Mesenchymal stem cell (in vitro differentiated cells and primary cell): ENCODE data around the gene RFC5.
"Not testable (repeated sequence)": the region's sequence is repeated elsewhere in the genome, so short reads cannot be mapped to it uniquely, and the experiment has no call there.

Source experiments
- DNase-seq: peaks from one replicate; pipeline ENCODE4 v3.0.0-alpha.2; 2013
- H2AFZ ChIP-seq: one replicate; pipeline ENCODE4 v1.6.1; 2013; ENCODE audit warnings: low read depth, mild to moderate bottlenecking, control low read depth, inconsistent platforms, low read length, moderate library complexity
- H2AK5ac ChIP-seq: 2 replicates; pipeline ENCODE4 v1.6.1; 2013; ENCODE audit warnings: low read length, moderate library complexity, mild to moderate bottlenecking, inconsistent platforms; ENCODE audit not compliant: severe bottlenecking
- H2BK120ac ChIP-seq: one replicate; pipeline ENCODE4 v1.6.1; 2013; ENCODE audit warnings: low read depth, mild to moderate bottlenecking, inconsistent platforms, low read length, moderate library complexity
- H2BK12ac ChIP-seq, 2 experiments: one replicate each; pipeline ENCODE4 v1.6.1; 2013; ENCODE audit warnings: inconsistent platforms in 2 of 2, low read length in 2 of 2, mild to moderate bottlenecking in 2 of 2, moderate library complexity in 2 of 2, control low read depth in 1 of 2
- H2BK15ac ChIP-seq: one replicate; pipeline ENCODE4 v1.6.1; 2013; ENCODE audit warnings: mild to moderate bottlenecking, low read depth, inconsistent platforms; ENCODE audit not compliant: poor library complexity, severe bottlenecking
- H2BK5ac ChIP-seq: 2 replicates; pipeline ENCODE4 v1.6.1; 2013; ENCODE audit warnings: low read depth, mild to moderate bottlenecking, low read length, control low read depth, inconsistent platforms; ENCODE audit not compliant: poor library complexity, severe bottlenecking
- H3K14ac ChIP-seq, 2 experiments: one replicate each; pipeline ENCODE4 v1.6.1; 2013; ENCODE audit warnings: inconsistent platforms in 2 of 2, low read length in 2 of 2, control low read depth in 1 of 2, mild to moderate bottlenecking in 1 of 2, moderate library complexity in 1 of 2
- H3K18ac ChIP-seq, 2 experiments: one replicate each; pipeline ENCODE4 v1.6.1; 2013; ENCODE audit warnings: inconsistent platforms in 2 of 2, low read length in 2 of 2, control low read depth in 1 of 2, low read depth in 1 of 2, mild to moderate bottlenecking in 1 of 2
- H3K23ac ChIP-seq, 2 experiments: one replicate each; pipeline ENCODE4 v1.6.1; 2013; ENCODE audit warnings: inconsistent platforms in 2 of 2, low read length in 2 of 2, mild to moderate bottlenecking in 2 of 2, moderate library complexity in 2 of 2, control low read depth in 1 of 2
- H3K27ac ChIP-seq: 2 replicates; pipeline ENCODE4 v1.5.1; 2013; ENCODE audit warnings: mild to moderate bottlenecking, moderate library complexity, low read length, control low read depth, inconsistent platforms; ENCODE audit not compliant: poor library complexity, severe bottlenecking
- H3K27me3 ChIP-seq, 2 experiments: 2 replicates each; pipeline versions ENCODE4 v1.6.1 to v1.7.0; 2013; ENCODE audit warnings: low read length in 2 of 2, mild to moderate bottlenecking in 2 of 2, moderate library complexity in 2 of 2, control low read depth in 1 of 2, inconsistent platforms in 1 of 2; ENCODE audit not compliant: control insufficient read depth in 1 of 2, insufficient read depth in 1 of 2
- H3K36me3 ChIP-seq, 2 experiments: 2 replicates each; pipeline versions ENCODE4 v1.6.1 to v1.7.0; 2013; ENCODE audit warnings: low read length in 2 of 2, control low read depth in 1 of 2, inconsistent platforms in 1 of 2, low read depth in 1 of 2, mild to moderate bottlenecking in 1 of 2; ENCODE audit not compliant: insufficient read depth in 2 of 2, control insufficient read depth in 1 of 2
- H3K4ac ChIP-seq, 2 experiments: one replicate each; pipeline ENCODE4 v1.6.1; 2013; ENCODE audit warnings: inconsistent platforms in 2 of 2, low read length in 2 of 2, mild to moderate bottlenecking in 2 of 2, moderate library complexity in 2 of 2, control low read depth in 1 of 2, low read depth in 1 of 2
- H3K4me1 ChIP-seq: 2 replicates; pipeline ENCODE4 v1.6.1; 2013; ENCODE audit warnings: low read depth, low read length, control low read depth; ENCODE audit not compliant: control insufficient read depth, insufficient read depth
- H3K4me2 ChIP-seq: 2 replicates; pipeline ENCODE4 v1.6.1; 2013; ENCODE audit warnings: low read length, mild to moderate bottlenecking, inconsistent platforms; ENCODE audit not compliant: poor library complexity, severe bottlenecking
- H3K4me3 ChIP-seq, 2 experiments: 2 replicates each; pipeline versions ENCODE4 v1.5.1 to v1.7.0; 2013; ENCODE audit warnings: low read length in 2 of 2, mild to moderate bottlenecking in 2 of 2, control low read depth in 1 of 2, low read depth in 1 of 2; ENCODE audit not compliant: insufficient read depth in 1 of 2
- H3K79me1 ChIP-seq: replicated peaks from 2 replicates; pipeline ENCODE4 v1.6.1; 2013; ENCODE audit warnings: mild to moderate bottlenecking, control low read depth, low read length, inconsistent platforms; ENCODE audit not compliant: poor library complexity, severe bottlenecking
- H3K9ac ChIP-seq: 2 replicates; pipeline ENCODE4 v1.7.0; 2013; ENCODE audit warnings: mild to moderate bottlenecking, low read length, moderate library complexity
- H3K9me3 ChIP-seq: 2 replicates; pipeline ENCODE4 v1.7.0; 2013; ENCODE audit warnings: mild to moderate bottlenecking, low read length; ENCODE audit not compliant: control insufficient read depth
- H4K8ac ChIP-seq: one replicate; pipeline ENCODE4 v1.6.1; 2013; ENCODE audit warnings: inconsistent platforms, mild to moderate bottlenecking, low read length, moderate library complexity
- H4K91ac ChIP-seq: one replicate; pipeline ENCODE4 v1.6.1; 2013; ENCODE audit warnings: mild to moderate bottlenecking, low read length, inconsistent platforms
- WGBS: methylation state at CpG from one replicate; pipeline ENCODE4 v1.1.7; 2013; ENCODE audit warnings: mixed read lengths; 5-methylcytosine and 5-hydroxymethylcytosine counted together

Gene RFC5

DNA sequence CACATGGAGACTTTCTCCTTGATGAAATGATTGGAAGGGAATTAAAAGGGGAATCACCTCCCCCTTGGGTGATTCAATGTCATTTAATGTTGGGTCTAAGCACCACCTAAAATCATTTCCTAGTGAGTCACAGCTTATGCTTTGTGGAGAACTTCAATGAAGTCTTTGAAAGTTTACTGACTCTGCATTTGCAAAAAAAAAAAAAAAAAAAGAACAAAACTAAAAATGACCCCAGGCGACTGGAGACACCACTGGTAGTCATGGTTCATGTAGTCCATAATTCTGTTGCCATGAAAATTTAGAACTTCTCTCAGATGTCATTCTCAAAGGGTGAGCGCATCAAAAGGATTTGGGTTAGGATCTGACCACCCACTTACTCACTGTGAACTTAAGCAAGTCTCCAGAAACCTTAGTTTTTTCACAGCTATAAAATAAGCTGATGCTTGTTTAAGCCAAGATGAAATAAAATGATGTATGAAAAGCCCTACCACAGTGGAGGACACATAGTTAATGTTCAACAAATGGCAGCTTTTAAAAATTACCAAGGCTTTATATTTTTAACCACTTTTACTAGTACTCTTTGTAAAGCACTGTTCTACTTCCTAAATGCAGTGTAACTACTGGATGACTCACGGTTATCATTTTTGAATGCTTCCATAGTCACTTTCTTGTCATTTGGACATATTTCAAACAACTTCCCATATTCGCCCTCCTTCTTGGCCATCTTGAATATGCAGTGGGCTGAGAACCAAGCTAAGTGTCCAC is 29.6 kb upstream of the RFC5 start:
- H3K9me3 ChIP-seq: no peaks in the 10 kb centered on the region
- H3K4me1 ChIP-seq: no peaks in the 10 kb centered on the region
- no peak overlapping the region for H2BK120ac ChIP-seq

DNA sequence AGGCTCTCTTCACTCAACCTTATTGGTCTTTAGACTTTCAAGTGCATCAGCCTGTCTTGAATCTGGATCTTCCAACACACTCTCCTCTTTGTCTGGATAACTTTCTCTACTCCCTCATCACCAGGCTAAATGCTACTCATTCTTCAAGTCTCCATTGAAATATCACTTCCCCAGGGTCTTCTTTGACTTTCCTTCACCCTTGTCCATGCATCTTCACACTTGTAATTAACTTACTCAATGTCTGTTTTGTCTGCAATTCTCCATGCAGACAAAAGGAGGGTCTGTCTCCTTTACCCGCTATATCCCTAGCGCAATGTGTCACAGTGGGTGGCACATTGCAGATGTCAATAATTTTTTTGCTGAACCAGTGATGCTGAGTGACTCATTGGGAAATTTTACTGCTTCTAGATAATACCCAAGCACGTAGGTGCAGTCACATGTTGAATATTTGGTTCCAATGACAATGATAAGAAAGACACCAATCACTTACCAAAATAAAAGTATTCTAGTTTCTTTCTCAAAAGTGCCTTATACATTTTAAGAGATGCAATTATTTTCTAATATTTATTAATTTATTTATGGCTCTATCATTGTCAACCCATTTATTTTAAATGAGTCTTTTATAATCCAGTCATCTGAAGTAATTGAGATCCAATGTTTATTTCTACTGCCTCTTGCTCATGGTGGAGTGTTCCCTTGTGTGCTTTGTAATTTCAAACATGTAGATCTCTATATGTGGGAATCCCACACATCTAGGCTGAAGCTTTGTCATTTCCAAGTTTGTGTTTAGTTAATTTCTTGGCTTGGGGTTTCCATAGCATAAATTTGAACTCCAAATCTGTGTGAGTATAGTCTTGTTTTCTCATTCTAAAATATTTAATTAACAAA is 21.7 kb upstream of the RFC5 start:
- Histone ChIP-seq H3K27me3 (no peaks in the 10 kb centered on the region), H3K4me1 (peaks cover 2% of the 10 kb centered on the region), H2BK15ac (no peak overlapping the region), H2AK5ac (no peak overlapping the region), H3K36me3 (no peaks in the 10 kb centered on the region), H2BK12ac (no peak overlapping the region), H3K4me3 (no peak overlapping the region), H4K91ac (no peak overlapping the region), H3K4ac (no peak overlapping the region), H3K79me1 (no peaks in the 10 kb centered on the region), H4K8ac (no peak overlapping the region), H3K4me2 (no peak overlapping the region), H3K14ac (no peak overlapping the region), H2BK120ac (no peak overlapping the region), H2BK5ac (no peak overlapping the region), H3K9ac (no peak overlapping the region), H3K18ac (no peak overlapping the region), H3K27ac (no peak overlapping the region), H3K9me3 (peaks cover 5% of the 10 kb centered on the region), H3K23ac (no peak overlapping the region), H2AFZ (no peak overlapping the region)
- WGBS: 95% methylated on average over 2 of the region's 3 CpGs
- DNase-seq: no peak

More for the DNA sequence above, 29.6 kb upstream of the RFC5 start:
- Histone ChIP-seq H2AFZ (no peak overlapping the region), H3K36me3 (no peaks in the 10 kb centered on the region), H3K23ac (no peak overlapping the region), H3K4me3 (peak overlapping the region in 1 of 2 experiments; percentile 3), H3K9ac (peak overlapping the region; percentile 72), H2AK5ac (no peak overlapping the region), H3K14ac (no peak overlapping the region), H2BK12ac (no peak overlapping the region), H2BK15ac (no peak overlapping the region), H4K8ac (no peak overlapping the region), H3K4ac (no peak overlapping the region), H3K27ac (peak overlapping the region; percentile 93), H3K4me2 (no peak overlapping the region), H2BK5ac (no peak overlapping the region), H3K18ac (no peak overlapping the region), H3K79me1 (no peaks in the 10 kb centered on the region), H4K91ac (no peak overlapping the region), H3K27me3 (no peaks in the 10 kb centered on the region)
- 68% methylated on average over 3 of the region's 4 CpGs for WGBS
- no peak for DNase-seq

DNA sequence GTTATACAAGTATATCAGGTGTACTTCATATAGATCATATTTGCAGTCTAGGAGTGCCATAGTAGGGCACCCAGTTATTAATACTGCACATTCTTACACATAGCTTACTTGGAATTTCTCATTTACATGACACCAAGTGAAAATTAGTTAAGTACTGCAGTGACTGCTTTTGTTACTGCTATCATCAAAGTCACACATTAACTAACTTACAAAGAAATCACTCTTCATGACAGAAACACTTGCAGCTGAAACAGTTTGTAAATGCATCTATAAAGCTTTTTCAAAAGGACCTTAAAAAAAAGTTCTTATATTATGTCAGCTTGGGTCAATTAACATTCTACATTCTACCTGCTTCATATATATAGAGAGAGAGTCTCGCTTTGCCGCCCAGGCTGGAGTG is 17.8 kb upstream of the RFC5 start:
- 100% methylated on average over 2 of the region's 2 CpGs for WGBS
- Histone ChIP-seq H3K4me2 (no peak overlapping the region), H3K9ac (no peak overlapping the region), H2AK5ac (no peak overlapping the region), H3K23ac (no peak overlapping the region), H3K27me3 (no peaks in the 10 kb centered on the region), H2AFZ (no peak overlapping the region), H3K4me3 (no peak overlapping the region), H3K4ac (no peak overlapping the region), H3K4me1 (peaks cover 2% of the 10 kb centered on the region), H3K14ac (no peak overlapping the region), H3K27ac (no peak overlapping the region), H4K8ac (no peak overlapping the region), H2BK15ac (no peak overlapping the region), H3K9me3 (peaks cover 5% of the 10 kb centered on the region), H3K36me3 (no peaks in the 10 kb centered on the region), H4K91ac (no peak overlapping the region), H2BK12ac (no peak overlapping the region), H3K18ac (no peak overlapping the region), H2BK5ac (no peak overlapping the region), H3K79me1 (no peaks in the 10 kb centered on the region), H2BK120ac (no peak overlapping the region)
- DNase-seq: no peak

DNA sequence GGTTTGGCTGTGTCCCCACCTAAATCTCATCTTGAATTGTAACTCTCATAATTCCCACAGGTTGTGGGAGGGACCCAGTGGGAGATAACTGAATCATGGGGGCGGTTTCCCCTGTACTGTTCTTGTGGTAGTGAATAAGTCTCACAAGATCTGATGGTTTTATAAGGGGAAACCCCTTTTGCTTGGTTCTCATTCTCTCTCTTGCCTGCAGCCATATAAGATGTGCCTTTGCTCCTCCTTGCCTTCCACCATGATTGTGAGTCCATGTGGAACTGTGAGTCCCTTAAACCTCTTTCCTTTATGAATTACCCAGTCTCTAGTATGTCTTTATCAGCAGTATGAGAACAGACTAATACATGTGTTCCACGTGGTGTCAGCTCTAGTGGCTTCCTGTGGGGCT is 16.7 kb upstream of the RFC5 start:
- not testable (repeated sequence) for H2BK12ac ChIP-seq, H4K91ac ChIP-seq, H3K4ac ChIP-seq, H3K9me3 ChIP-seq, H3K4me3 ChIP-seq, H3K27me3 ChIP-seq, H3K4me1 ChIP-seq, H3K79me1 ChIP-seq, H2AFZ ChIP-seq, H3K23ac ChIP-seq, H3K27ac ChIP-seq, H4K8ac ChIP-seq, H3K18ac ChIP-seq, H3K36me3 ChIP-seq, H3K4me2 ChIP-seq, H3K14ac ChIP-seq, H3K9ac ChIP-seq, H2AK5ac ChIP-seq, H2BK120ac ChIP-seq, H2BK5ac ChIP-seq, H2BK15ac ChIP-seq, DNase-seq
- 65% methylated on average over 2 of the region's 2 CpGs for WGBS
